ENCODE results near the gene HSFX2. TPM values are rescaled to one million over a fixed set of nuclear protein-coding genes. Genes with fewer than 3 reads are reported as not detected.

HSFX2 gene
- total and polyA plus RNA-seq, 9 of the 15 experiments (the other 6 are each of a cell fraction or from before 2014, with no cell fraction given), result 0.10 to 0.18 (median 0.11) TPM; not detected in 6

DNA sequence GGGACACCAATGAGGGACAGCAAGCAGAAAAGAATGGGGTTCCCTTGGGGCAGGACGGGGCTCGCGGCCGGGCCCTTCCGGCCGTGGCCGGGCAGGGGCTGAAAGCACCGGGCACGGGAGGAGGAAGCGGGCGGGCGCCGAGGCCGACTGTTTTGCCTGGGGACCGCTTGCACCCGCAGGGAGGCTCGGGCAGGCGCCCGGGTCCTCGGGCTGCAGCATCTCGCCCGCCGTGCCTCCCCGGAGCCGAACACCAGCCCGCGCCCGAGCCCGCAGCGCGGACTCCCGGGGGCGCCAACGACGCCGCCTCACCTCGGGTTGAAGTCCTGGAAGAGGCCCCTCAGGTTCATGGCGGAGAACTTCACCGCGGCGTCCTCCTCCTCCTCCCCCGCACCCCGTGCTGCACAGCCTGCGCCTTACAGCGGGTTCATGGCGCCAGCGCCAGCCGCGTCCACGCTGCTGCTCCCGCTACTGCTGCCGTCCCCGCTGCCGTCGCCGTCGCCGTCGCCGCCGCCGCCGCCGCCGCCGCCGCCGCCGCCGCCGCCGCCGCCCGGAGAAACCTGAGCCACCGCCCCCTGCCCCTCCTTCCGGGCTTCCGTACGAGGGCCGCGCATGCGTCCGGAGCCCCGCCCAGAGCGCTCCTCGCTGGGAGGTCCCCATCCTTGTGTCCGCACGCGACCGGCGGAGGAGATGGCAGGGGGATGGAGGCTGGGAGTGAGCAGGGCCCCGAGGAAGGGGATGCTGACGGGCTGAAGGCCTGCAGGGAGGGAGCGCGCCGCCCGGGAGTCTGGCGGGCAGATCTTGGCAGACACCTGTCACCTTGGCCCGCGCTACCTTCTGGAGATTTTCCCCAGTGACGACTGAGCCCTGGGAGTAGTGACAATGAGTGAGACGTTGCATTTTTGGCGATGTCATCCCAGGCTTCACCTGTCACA is 36.4 kb upstream of the HSFX2 start, which contains the start of gene TMEM185A (continued):
- TF ChIP-seq YY1 (IDR thresholded peaks at IDR 0.05; ENCODE audit: borderline replicate concordance in 1 of 3, control insufficient read depth in 1 of 3, extremely low read depth in 1 of 3, insufficient read depth in 3 of 3, insufficient read length in 1 of 3, insufficient replicate concordance in 2 of 3, low read depth in 1 of 3, low read length in 2 of 3), result peak in 1 of 3 experiments; percentile 20
- TF ChIP-seq CXXC5 (CRISPR knock-in tag; IDR thresholded peaks at IDR 0.05), result peak; percentile 43; the same call in 1 of the 2 replicates
- no peak for TF ChIP-seq ARID1B (IDR thresholded peaks at IDR 0.05)
- no peak for TF ChIP-seq PRMT5 (CRISPR knock-in tag; IDR thresholded peaks at IDR 0.05)
- TF ChIP-seq XRCC5 (IDR thresholded peaks at IDR 0.05; ENCODE audit: low read depth, low read length), result no peak
- TF ChIP-seq NRF1 (conservative IDR thresholded peaks at IDR 0.05 in 1 of 2, IDR thresholded peaks at IDR 0.05 in 1 of 2), result peak; percentile 90 to 91
- no peak for TF ChIP-seq HDAC8 (tag; IDR thresholded peaks at IDR 0.05)
- no peak for TF ChIP-seq KLF13 (tag; IDR thresholded peaks at IDR 0.05; ENCODE audit: borderline replicate concordance, low read depth)
- TF ChIP-seq FOXJ3 (CRISPR knock-in tag; IDR thresholded peaks at IDR 0.05), result no peak
- TF ChIP-seq MTA3 (IDR thresholded peaks at IDR 0.05; ENCODE audit: borderline replicate concordance), result peak; percentile 49; the same call in 1 of the 2 replicates
- TF ChIP-seq OTX1 (CRISPR knock-in tag; IDR thresholded peaks at IDR 0.05), result no peak
- TF ChIP-seq RB1 (IDR thresholded peaks at IDR 0.05; ENCODE audit: low read depth), result no peak
- TF ChIP-seq EGR1 (conservative IDR thresholded peaks at IDR 0.05), result peak; percentile 36; the same call in 1 of the 2 replicates
- TF ChIP-seq, protein P1, sequence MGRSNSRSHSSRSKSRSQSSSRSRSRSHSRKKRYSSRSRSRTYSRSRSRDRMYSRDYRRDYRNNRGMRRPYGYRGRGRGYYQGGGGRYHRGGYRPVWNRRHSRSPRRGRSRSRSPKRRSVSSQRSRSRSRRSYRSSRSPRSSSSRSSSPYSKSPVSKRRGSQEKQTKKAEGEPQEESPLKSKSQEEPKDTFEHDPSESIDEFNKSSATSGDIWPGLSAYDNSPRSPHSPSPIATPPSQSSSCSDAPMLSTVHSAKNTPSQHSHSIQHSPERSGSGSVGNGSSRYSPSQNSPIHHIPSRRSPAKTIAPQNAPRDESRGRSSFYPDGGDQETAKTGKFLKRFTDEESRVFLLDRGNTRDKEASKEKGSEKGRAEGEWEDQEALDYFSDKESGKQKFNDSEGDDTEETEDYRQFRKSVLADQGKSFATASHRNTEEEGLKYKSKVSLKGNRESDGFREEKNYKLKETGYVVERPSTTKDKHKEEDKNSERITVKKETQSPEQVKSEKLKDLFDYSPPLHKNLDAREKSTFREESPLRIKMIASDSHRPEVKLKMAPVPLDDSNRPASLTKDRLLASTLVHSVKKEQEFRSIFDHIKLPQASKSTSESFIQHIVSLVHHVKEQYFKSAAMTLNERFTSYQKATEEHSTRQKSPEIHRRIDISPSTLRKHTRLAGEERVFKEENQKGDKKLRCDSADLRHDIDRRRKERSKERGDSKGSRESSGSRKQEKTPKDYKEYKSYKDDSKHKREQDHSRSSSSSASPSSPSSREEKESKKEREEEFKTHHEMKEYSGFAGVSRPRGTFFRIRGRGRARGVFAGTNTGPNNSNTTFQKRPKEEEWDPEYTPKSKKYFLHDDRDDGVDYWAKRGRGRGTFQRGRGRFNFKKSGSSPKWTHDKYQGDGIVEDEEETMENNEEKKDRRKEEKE (IDR thresholded peaks at IDR 0.05; ENCODE audit: borderline replicate concordance in 1 of 2, control insufficient read depth in 1 of 2, low read depth in 2 of 2, low read length in 1 of 2), result no peak
- TF ChIP-seq, protein P2, sequence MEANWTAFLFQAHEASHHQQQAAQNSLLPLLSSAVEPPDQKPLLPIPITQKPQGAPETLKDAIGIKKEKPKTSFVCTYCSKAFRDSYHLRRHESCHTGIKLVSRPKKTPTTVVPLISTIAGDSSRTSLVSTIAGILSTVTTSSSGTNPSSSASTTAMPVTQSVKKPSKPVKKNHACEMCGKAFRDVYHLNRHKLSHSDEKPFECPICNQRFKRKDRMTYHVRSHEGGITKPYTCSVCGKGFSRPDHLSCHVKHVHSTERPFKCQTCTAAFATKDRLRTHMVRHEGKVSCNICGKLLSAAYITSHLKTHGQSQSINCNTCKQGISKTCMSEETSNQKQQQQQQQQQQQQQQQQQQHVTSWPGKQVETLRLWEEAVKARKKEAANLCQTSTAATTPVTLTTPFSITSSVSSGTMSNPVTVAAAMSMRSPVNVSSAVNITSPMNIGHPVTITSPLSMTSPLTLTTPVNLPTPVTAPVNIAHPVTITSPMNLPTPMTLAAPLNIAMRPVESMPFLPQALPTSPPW (CRISPR knock-in tag; IDR thresholded peaks at IDR 0.05), result peak; percentile 86
- peak; percentile 35; the same call in 1 of the 2 replicates for TF ChIP-seq RBFOX2 (IDR thresholded peaks at IDR 0.05; ENCODE audit: low read depth, low read length)
- TF ChIP-seq ELF1 (tag; IDR thresholded peaks at IDR 0.05), result no peak
- TF ChIP-seq TCF3 (CRISPR knock-in tag; IDR thresholded peaks at IDR 0.05), result no peak
- no peak for TF ChIP-seq RBM39 (optimal IDR thresholded peaks at IDR 0.05; ENCODE audit: low read depth, low read length)
- peak; percentile 12 for TF ChIP-seq KDM5B (IDR thresholded peaks at IDR 0.05; ENCODE audit: insufficient replicate concordance, low read depth, low read length)
- TF ChIP-seq NCOA6 (IDR thresholded peaks at IDR 0.05), result peak; percentile 77
- TF ChIP-seq ZNF583 (CRISPR knock-in tag; IDR thresholded peaks at IDR 0.05), result no peak
